IMR-90 (cell line): ENCODE data around the gene USP20. TPM values are rescaled to one million over a fixed set of nuclear protein-coding genes. Genes with fewer than 3 reads are reported as not detected.

Source experiments
- ATAC-seq: fragments of 200-7000 bp; cut with Tn5 transposase; 2 replicates; pipeline ENCODE4 v1.9.1; 2020; ENCODE audit warnings: low read depth, mild to moderate bottlenecking, moderate library complexity
- BruUV-seq: library from RNA; stranded (reverse); fragments of 400-500 nt; replicated peaks from 2 replicates; lab custom pipeline; 2021; lab: Mats Ljungman, UMichigan
- CTCF ChIA-PET: fragments of 300-600 bp; formaldehyde crosslinking; extraction: SDS; loops from one replicate; lab custom pipeline; 2021; ENCODE audit warnings: antibody characterized with exemption; lab: Yijun Ruan, JAX
- POLR2A ChIA-PET: fragments of 300-600 bp; sonication (Branson Sonifier 250); formaldehyde crosslinking; loops from one replicate; lab custom pipeline; 2022; ENCODE audit warnings: antibody characterized with exemption; ENCODE audit not compliant: unreplicated experiment; lab: Charles Lee
- DNase-seq: peaks from one replicate; pipeline ENCODE4 v3.0.0; 2013
- H2AFZ ChIP-seq: replicated peaks from 2 replicates; pipeline ENCODE3; 2013; ENCODE audit warnings: low read length, mild to moderate bottlenecking; ENCODE audit not compliant: poor library complexity
- H2AK5ac ChIP-seq: 2 replicates; pipeline ENCODE4 v1.6.1; 2013; ENCODE audit warnings: low read depth, low read length, inconsistent platforms
- H2AK9ac ChIP-seq: replicated peaks from 2 replicates; pipeline ENCODE3; 2013; ENCODE audit warnings: mild to moderate bottlenecking, low read depth, low read length, moderate library complexity; ENCODE audit not compliant: poor library complexity
- H2BK120ac ChIP-seq: 2 replicates; pipeline ENCODE4 v1.6.1; 2013; ENCODE audit warnings: low read depth, low read length, inconsistent platforms
- H2BK15ac ChIP-seq: 3 replicates; pipeline ENCODE4 v1.6.1; 2013; ENCODE audit warnings: low read depth, low read length, inconsistent platforms
- H2BK20ac ChIP-seq: 2 replicates; pipeline ENCODE4 v1.6.1; 2013; ENCODE audit warnings: low read depth, mild to moderate bottlenecking, inconsistent platforms, low read length, moderate library complexity
- H2BK5ac ChIP-seq: 2 replicates; pipeline ENCODE4 v1.6.1; 2013; ENCODE audit warnings: mild to moderate bottlenecking, low read depth, low read length, inconsistent platforms; ENCODE audit not compliant: poor library complexity, severe bottlenecking
- H3K14ac ChIP-seq: replicated peaks from 2 replicates; pipeline ENCODE4 v1.6.1; 2013; ENCODE audit warnings: low read depth, low read length, inconsistent platforms
- H3K18ac ChIP-seq: 2 replicates; pipeline ENCODE4 v1.6.1; 2013; ENCODE audit warnings: low read depth, low read length, control low read depth
- H3K23ac ChIP-seq: 2 replicates; pipeline ENCODE4 v1.6.1; 2013; ENCODE audit warnings: low read depth, low read length, inconsistent platforms
- H3K27ac ChIP-seq: 2 replicates; pipeline ENCODE4 v1.5.1; 2013; ENCODE audit warnings: mild to moderate bottlenecking, control low read depth, low read length; ENCODE audit not compliant: insufficient read depth
- H3K27me3 ChIP-seq: 2 replicates; pipeline ENCODE4 v1.6.1; 2013; ENCODE audit warnings: low read length; ENCODE audit not compliant: control insufficient read depth, insufficient read depth
- H3K36me3 ChIP-seq: 2 replicates; pipeline ENCODE4 v1.6.1; 2013; ENCODE audit warnings: low read length, mixed read lengths; ENCODE audit not compliant: control insufficient read depth, insufficient read depth
- H3K4ac ChIP-seq: 2 replicates; pipeline ENCODE4 v1.6.1; 2013; ENCODE audit warnings: low read depth, low read length, inconsistent platforms
- H3K4me1 ChIP-seq: 2 replicates; pipeline ENCODE4 v1.6.1; 2013; ENCODE audit warnings: low read length, mixed read lengths; ENCODE audit not compliant: control insufficient read depth, insufficient read depth
- H3K4me2 ChIP-seq: 2 replicates; pipeline ENCODE4 v1.6.1; 2013; ENCODE audit warnings: low read depth, mild to moderate bottlenecking, control low read depth, low read length, moderate library complexity
- H3K4me3 ChIP-seq: 2 replicates; pipeline ENCODE4 v1.5.1; 2013; ENCODE audit warnings: low read depth, mild to moderate bottlenecking, control low read depth, low read length, moderate library complexity; ENCODE audit not compliant: insufficient read depth
- H3K56ac ChIP-seq: 2 replicates; pipeline ENCODE4 v1.6.1; 2013; ENCODE audit warnings: low read length, inconsistent platforms; ENCODE audit not compliant: insufficient read depth; ENCODE audit errors: extremely low read depth
- H3K79me1 ChIP-seq, 2 experiments: 2 replicates each; pipeline ENCODE4 v1.6.1; 2013; ENCODE audit warnings: low read length in 2 of 2, inconsistent platforms in 1 of 2, low read depth in 1 of 2
- H3K9ac ChIP-seq: 2 replicates; pipeline ENCODE4 v1.6.1; 2013; ENCODE audit warnings: low read depth, low read length, control low read depth
- H3K9me1 ChIP-seq: 2 replicates; pipeline ENCODE4 v1.6.1; 2013; ENCODE audit warnings: low read length, inconsistent platforms; ENCODE audit not compliant: insufficient read depth
- H3K9me3 ChIP-seq: 2 replicates; pipeline ENCODE4 v1.6.1; 2013; ENCODE audit warnings: low read length; ENCODE audit not compliant: control insufficient read depth, insufficient read depth
- H4K20me1 ChIP-seq: 2 replicates; pipeline ENCODE4 v1.6.1; 2013; ENCODE audit warnings: low read length, inconsistent platforms; ENCODE audit not compliant: insufficient read depth
- H4K5ac ChIP-seq: 2 replicates; pipeline ENCODE4 v1.6.1; 2013; ENCODE audit warnings: mild to moderate bottlenecking, low read depth, low read length, control low read depth
- H4K8ac ChIP-seq, 2 experiments: 2 replicates each; pipeline ENCODE4 v1.6.1; 2013; ENCODE audit warnings: low read depth in 2 of 2, low read length in 2 of 2, control low read depth in 1 of 2, inconsistent platforms in 1 of 2
- H4K91ac ChIP-seq: 2 replicates; pipeline ENCODE4 v1.6.1; 2013; ENCODE audit warnings: low read depth, low read length, inconsistent platforms; ENCODE audit not compliant: insufficient read depth
- CHD1 ChIP-seq: IDR thresholded peaks from 2 replicates; pipeline ENCODE4 v1.6.1; 2012; ENCODE audit warnings: low read depth, low read length, improper control_type of control experiment
- ELK1 ChIP-seq: fragments of 150-350 bp; IDR thresholded peaks from 2 replicates; pipeline ENCODE4 v1.6.1; 2016; ENCODE audit warnings: low read depth, mild to moderate bottlenecking, low read length, moderate library complexity, borderline replicate concordance
- FOS ChIP-seq: fragments of 150-350 bp; IDR thresholded peaks from 2 replicates; pipeline ENCODE4 v1.6.1; 2016; ENCODE audit warnings: low read depth, low read length
- MAFK ChIP-seq: IDR thresholded peaks from 2 replicates; pipeline ENCODE4 v1.6.1; 2012; ENCODE audit warnings: low read depth, low read length, improper control_type of control experiment
- MAZ ChIP-seq: IDR thresholded peaks from 2 replicates; pipeline ENCODE4 v1.6.1; 2012; ENCODE audit warnings: low read depth, mild to moderate bottlenecking, low read length, improper control_type of control experiment, moderate library complexity, borderline replicate concordance
- MXI1 ChIP-seq: IDR thresholded peaks from 2 replicates; pipeline ENCODE4 v1.6.1; 2012; ENCODE audit warnings: low read depth, mild to moderate bottlenecking, low read length, moderate library complexity, borderline replicate concordance
- NFE2L2 ChIP-seq: fragments of 150-350 bp; IDR thresholded peaks from 2 replicates; pipeline ENCODE4 v1.6.1; 2016; ENCODE audit warnings: low read depth, mild to moderate bottlenecking, low read length
- POLR2A ChIP-seq: IDR thresholded peaks from 2 replicates; pipeline ENCODE4 v1.6.1; 2012; ENCODE audit warnings: mild to moderate bottlenecking, low read depth, low read length
- RAD21 ChIP-seq: IDR thresholded peaks from 2 replicates; pipeline ENCODE4 v1.6.1; 2012; ENCODE audit warnings: low read length, improper control_type of control experiment
- RCOR1 ChIP-seq: IDR thresholded peaks from 2 replicates; pipeline ENCODE4 v1.6.1; 2012; ENCODE audit warnings: mild to moderate bottlenecking, low read length, improper control_type of control experiment; ENCODE audit not compliant: insufficient replicate concordance
- RFX5 ChIP-seq: IDR thresholded peaks from 2 replicates; pipeline ENCODE4 v1.8.0; 2012; ENCODE audit warnings: low read depth, mild to moderate bottlenecking, low read length, moderate library complexity
- USF2 ChIP-seq: fragments of 150-350 bp; IDR thresholded peaks from 2 replicates; pipeline ENCODE4 v1.6.1; 2017; ENCODE audit warnings: mild to moderate bottlenecking, antibody characterized with exemption, low read length, low read depth
- WGBS, 2 experiments: methylation state at CpG; one replicate each; pipeline versions ENCODE4 v1.1.5 to v1.1.7; 2013; ENCODE audit warnings: missing lambda C conversion rate in 2 of 2; ENCODE audit not compliant: insufficient read length in 1 of 2; ENCODE audit errors: extremely low coverage in 2 of 2; 5-methylcytosine and 5-hydroxymethylcytosine counted together
- dilution Hi-C: fragments of 300-500 bp; cut with HindIII; formaldehyde crosslinking; loops from one replicate; pipeline ENCODE4 v1.14.3; 2018; ENCODE audit warnings: low sequenced_read_pairs; ENCODE audit not compliant: unreplicated experiment
- in situ Hi-C: fragments of 300-500 bp; cut with MboI; formaldehyde crosslinking; loops from 3 replicates; pipeline ENCODE4 v1.14.3; 2019; ENCODE audit warnings: low sequenced_read_pairs, inconsistent platforms, mixed read lengths
- intact Hi-C: fragments of 100-400 bp; cut with micrococcal nuclease; formaldehyde crosslinking; loops from 2 replicates; pipeline ENCODE4 v1.10.0; 2022
- polyA plus RNA-seq, 3 experiments: library from polyadenylated mRNA; depleted of rRNA; stranded (reverse); fragments of >200 nt; gene quantifications; 2 replicates each; pipeline ENCODE4 v1.2.3, GENCODE V29; 2012; ENCODE audit warnings: low replicate concordance in 1 of 3
- total RNA-seq: library from RNA; depleted of rRNA; stranded (reverse); fragments of >200 nt; gene quantifications from 2 replicates; pipeline ENCODE4 v1.2.3, GENCODE V29; 2012

The USP20 gene
- total and polyA plus RNA-seq, 2 of the 4 experiments (the other 2 are of a cell fraction) = 3.8 to 21.6 TPM

GRCh38 chr9:129868023-129868871 lies 33.0 kb downstream of the USP20 start (continued):
- TF ChIP-seq ELK1 = no peak

- no peak overlapping the region for H3K27ac ChIP-seq
- no peak overlapping the region for H2AFZ ChIP-seq
- POLR2A ChIA-PET = no interaction called here
- H4K5ac ChIP-seq = no peak overlapping the region
- in situ Hi-C loops = no loop called here
- H2BK20ac ChIP-seq = no peak overlapping the region
- DNase-seq (no peak), ATAC-seq (no peak)
- no peak overlapping the region for H3K4me3 ChIP-seq
- no peaks in the 10 kb centered on the region for H3K27me3 ChIP-seq
- no peak overlapping the region for H3K9ac ChIP-seq
- no peak overlapping the region for H3K18ac ChIP-seq
- H3K23ac ChIP-seq = no peak overlapping the region
- H3K14ac ChIP-seq = no peak overlapping the region
- intact Hi-C loops = no loop called here
- H4K20me1 ChIP-seq = no peaks in the 10 kb centered on the region
- H3K9me3 ChIP-seq = no peaks in the 10 kb centered on the region
- CTCF ChIA-PET = no interaction called here
- no peak overlapping the region for H3K4ac ChIP-seq
- no TSS peak for BruUV-seq
- no peak overlapping the region for H2AK5ac ChIP-seq
- H4K8ac ChIP-seq = no peak overlapping the region
- H3K9me1 ChIP-seq = 0 out of 2 replicates have a peak, but pooled peaks cover 3% of the 10 kb centered on the region
- H2BK120ac ChIP-seq = no peak overlapping the region
- H2BK5ac ChIP-seq = no peak overlapping the region
- H3K36me3 ChIP-seq = peaks cover 29% of the 10 kb centered on the region
- 90% methylated on average over 16 of the region's 28 CpGs; no CpG with 5 or more reads in 1 of the 2 experiments for WGBS, 2 experiments
- dilution Hi-C loops = no loop called here
- H3K56ac ChIP-seq = no peak overlapping the region
- no peak overlapping the region for H4K91ac ChIP-seq
- no peak overlapping the region for H3K4me2 ChIP-seq
- no peaks in the 10 kb centered on the region for H3K79me1 ChIP-seq
- no peak overlapping the region for H2BK15ac ChIP-seq
- H2AK9ac ChIP-seq = no peak overlapping the region
- H3K4me1 ChIP-seq = no peaks in the 10 kb centered on the region
- TF ChIP-seq ELK1 = no peak
- no peak for TF ChIP-seq NFE2L2
- no peak for TF ChIP-seq USF2
- no peak for TF ChIP-seq CHD1
- no peak for TF ChIP-seq FOS
- TF ChIP-seq MXI1 = no peak
- no peak for TF ChIP-seq RFX5
- TF ChIP-seq MAZ = no peak
- no peak for TF ChIP-seq POLR2A
- TF ChIP-seq RAD21 = no peak
- no peak for TF ChIP-seq MAFK
- no peak for TF ChIP-seq RCOR1
Observed at GRCh38 chr9:129868872-129869486, 33.7 kb downstream of the USP20 start.
